Measurements from ENCODE around the gene ERGIC1. TPM values are rescaled to one million over a fixed set of nuclear protein-coding genes. Genes with fewer than 3 reads are reported as not detected.

The ERGIC1 gene
- total RNA-seq, 1 experiment from 2014 or later = 89.8 TPM

DNA sequence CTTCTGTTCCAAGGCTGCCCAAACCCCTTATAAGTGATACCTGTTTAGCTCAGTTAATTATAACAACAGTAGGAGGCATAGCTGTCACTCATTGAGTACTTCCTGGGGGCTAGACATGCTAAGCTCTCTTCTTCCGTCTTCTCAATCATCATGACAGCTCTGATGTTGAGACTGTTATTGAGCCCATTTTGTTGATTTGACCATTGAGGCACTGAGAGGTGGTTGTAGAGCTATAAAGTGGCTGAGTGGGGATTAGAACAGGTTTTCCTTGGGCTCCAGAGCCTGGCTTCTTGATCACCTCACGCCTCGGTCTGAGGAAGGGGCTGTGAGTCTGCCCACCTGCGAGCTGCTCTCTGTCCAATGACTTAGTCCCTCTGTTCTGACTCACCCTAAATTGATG, 99.2 kb downstream of the ERGIC1 start (continued):
- no peak for TF ChIP-seq FOXP4 (CRISPR knock-in tag; IDR thresholded peaks at IDR 0.05)
- TF ChIP-seq FOXJ3 (CRISPR knock-in tag; IDR thresholded peaks at IDR 0.05; ENCODE audit: borderline replicate concordance) = no peak

GRCh38 chr5:172935096-172935495, 101.0 kb downstream of the ERGIC1 start:
- Mint-ChIP-seq H3K9me3 (no peaks in the 10 kb centered on the region), H3K4me1 (no peaks in the 10 kb centered on the region), H3K36me3 (peaks cover 42% of the 10 kb centered on the region), H3K4me3 (no peak overlapping the region), H3K27me3 (ENCODE audit: low read depth) (no peaks in the 10 kb centered on the region), H3K27ac (no peak overlapping the region)
- DNase-seq (ENCODE audit: low spot score) = no peak
- no peak for ATAC-seq
- ChIA-PET CTCF (interaction anchor here (1.2 to 3.0 kb wide), 2 partner anchors 218 to 228 kb away, joined by 3 to 9 read pairs; no protein-coding TSS in a partner anchor), POLR2A (no interaction called here)
- TF ChIP-seq ZSCAN18 (CRISPR knock-in tag; IDR thresholded peaks at IDR 0.05) (no peak), TEAD4 (CRISPR knock-in tag; IDR thresholded peaks at IDR 0.05) (no peak), ZNF396 (CRISPR knock-in tag; IDR thresholded peaks at IDR 0.05; ENCODE audit: borderline replicate concordance) (no peak), NR3C1 (CRISPR knock-in tag; conservative IDR thresholded peaks at IDR 0.05; ENCODE audit: low read depth) (no peak), NR2C2 (CRISPR knock-in tag; IDR thresholded peaks at IDR 0.05) (no peak), CBFB (CRISPR knock-in tag; IDR thresholded peaks at IDR 0.05; ENCODE audit: low read depth) (no peak), CREB1 (CRISPR knock-in tag; IDR thresholded peaks at IDR 0.05) (no peak), OVOL2 (CRISPR knock-in tag; IDR thresholded peaks at IDR 0.05; ENCODE audit: borderline replicate concordance) (no peak), NFE2L1 (CRISPR knock-in tag; IDR thresholded peaks at IDR 0.05) (no peak), SP1 (CRISPR knock-in tag; conservative IDR thresholded peaks at IDR 0.05) (no peak), HMGXB4 (CRISPR knock-in tag; IDR thresholded peaks at IDR 0.05) (no peak), IRF2 (CRISPR knock-in tag; IDR thresholded peaks at IDR 0.05; ENCODE audit: borderline replicate concordance, low read depth) (no peak), GRHL2 (CRISPR knock-in tag; IDR thresholded peaks at IDR 0.05; ENCODE audit: insufficient replicate concordance, severe bottlenecking) (no peak), E2F1 (CRISPR knock-in tag; IDR thresholded peaks at IDR 0.05) (no peak), ERG (CRISPR knock-in tag; IDR thresholded peaks at IDR 0.05) (no peak)
- TF ChIP-seq, protein P1, sequence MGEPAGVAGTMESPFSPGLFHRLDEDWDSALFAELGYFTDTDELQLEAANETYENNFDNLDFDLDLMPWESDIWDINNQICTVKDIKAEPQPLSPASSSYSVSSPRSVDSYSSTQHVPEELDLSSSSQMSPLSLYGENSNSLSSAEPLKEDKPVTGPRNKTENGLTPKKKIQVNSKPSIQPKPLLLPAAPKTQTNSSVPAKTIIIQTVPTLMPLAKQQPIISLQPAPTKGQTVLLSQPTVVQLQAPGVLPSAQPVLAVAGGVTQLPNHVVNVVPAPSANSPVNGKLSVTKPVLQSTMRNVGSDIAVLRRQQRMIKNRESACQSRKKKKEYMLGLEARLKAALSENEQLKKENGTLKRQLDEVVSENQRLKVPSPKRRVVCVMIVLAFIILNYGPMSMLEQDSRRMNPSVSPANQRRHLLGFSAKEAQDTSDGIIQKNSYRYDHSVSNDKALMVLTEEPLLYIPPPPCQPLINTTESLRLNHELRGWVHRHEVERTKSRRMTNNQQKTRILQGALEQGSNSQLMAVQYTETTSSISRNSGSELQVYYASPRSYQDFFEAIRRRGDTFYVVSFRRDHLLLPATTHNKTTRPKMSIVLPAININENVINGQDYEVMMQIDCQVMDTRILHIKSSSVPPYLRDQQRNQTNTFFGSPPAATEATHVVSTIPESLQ (CRISPR knock-in tag; IDR thresholded peaks at IDR 0.05) = no peak
